H1 (cell line): ENCODE data around the gene SELENOF. TPM values are rescaled to one million over a fixed set of nuclear protein-coding genes. Genes with fewer than 3 reads are reported as not detected.

Experiments
- BACH1 ChIP-seq: IDR thresholded peaks from 2 replicates; pipeline ENCODE4 v1.6.1; 2012; ENCODE audit warnings: low read length, improper control_type of control experiment
- CHD7 ChIP-seq: fragments of 300-600 bp; sonication (generic); IDR thresholded peaks from 2 replicates; pipeline ENCODE4 v1.7.1; 2012; ENCODE audit warnings: low read length, moderate library complexity, mild to moderate bottlenecking, inconsistent platforms; ENCODE audit not compliant: insufficient replicate concordance
- CREB1 ChIP-seq: IDR thresholded peaks from 2 replicates; pipeline ENCODE4 v1.6.1; 2012; ENCODE audit warnings: inconsistent platforms
- EZH2 ChIP-seq: fragments of 200-600 bp; sonication (generic); IDR thresholded peaks from 2 replicates; pipeline ENCODE4 v1.7.1; 2012; ENCODE audit warnings: low read depth, mild to moderate bottlenecking, moderate library complexity, low read length, inconsistent platforms; ENCODE audit not compliant: severe bottlenecking
- MAX ChIP-seq: IDR thresholded peaks from 2 replicates; pipeline ENCODE4 v1.6.1; 2012; ENCODE audit warnings: inconsistent platforms
- RBBP5 ChIP-seq: IDR thresholded peaks from 2 replicates; pipeline ENCODE4 v1.7.1; 2012; ENCODE audit warnings: low read depth, mild to moderate bottlenecking, inconsistent platforms, low read length, moderate library complexity, borderline replicate concordance
- RFX5 ChIP-seq: IDR thresholded peaks from 2 replicates; pipeline ENCODE4 v1.6.1; 2011; ENCODE audit warnings: low read depth, low read length, improper control_type of control experiment, borderline replicate concordance
- SAP30 ChIP-seq: fragments of 300-600 bp; sonication (generic); IDR thresholded peaks from 2 replicates; pipeline ENCODE4 v1.7.1; 2012; ENCODE audit warnings: low read length, moderate library complexity, mild to moderate bottlenecking, inconsistent platforms; ENCODE audit not compliant: insufficient read depth, insufficient replicate concordance
- SIN3A ChIP-seq, 2 experiments: IDR thresholded peaks in 1 of 2; conservative IDR thresholded peaks in 1 of 2; 2 replicates each; pipeline ENCODE4 v1.6.1; 2011 to 2012; ENCODE audit warnings: low read length in 2 of 2, improper control_type of control experiment in 1 of 2, low read depth in 1 of 2, mild to moderate bottlenecking in 1 of 2
- SP2 ChIP-seq: IDR thresholded peaks from 2 replicates; pipeline ENCODE4 v1.6.1; 2012; ENCODE audit warnings: mild to moderate bottlenecking, low read length, inconsistent platforms
- polyA plus RNA-seq, 7 experiments: library from polyadenylated mRNA; depleted of rRNA in 3 of 7; stranded (reverse) in 5 of 7; unstranded in 2 of 7; fragments of >200 nt in 5 of 7; fragments of 200-250 nt in 2 of 7; gene quantifications; 1 replicate in 5 of 7; 2 replicates in 1 of 7; 4 replicates in 1 of 7; pipeline versions ENCODE4 v1.2.1 to v1.2.3, GENCODE V29; 2011 to 2013; ENCODE audit warnings: missing spikeins in 2 of 7, mixed read lengths in 2 of 7
- total RNA-seq: library from RNA; stranded (reverse); fragmentation: NEBNext Ultra II Directional; extraction: Animal tissue kit (Norgen Biotek cat#: 25700); gene quantifications from 2 replicates; pipeline ENCODE4 v1.2.1, GENCODE V29; 2021

SELENOF gene
- total and polyA plus RNA-seq, 2 of the 8 experiments (the other 6 are each of a cell fraction or from before 2014, with no cell fraction given), result 70.7 to 163 TPM

GRCh38 chr1:86826856-86827255, 87.1 kb downstream of the SELENOF start (continued):
- TF ChIP-seq CHD7 (no peak), EZH2 (no peak), CREB1 (no peak), BACH1 (no peak), SIN3A (conservative IDR thresholded peaks at IDR 0.05 in 1 of 2, IDR thresholded peaks at IDR 0.05 in 1 of 2; ENCODE audit: low read depth in 1 of 2, low read length in 2 of 2) (no peak), RFX5 (no peak), SAP30 (no peak), MAX (no peak), SP2 (no peak), RBBP5 (no peak)
